Measurements from ENCODE around the gene HMGA1.
"Not testable (repeated sequence)": the region's sequence is repeated elsewhere in the genome, so short reads cannot be mapped to it uniquely, and the experiment has no call there.

The HMGA1 gene

DNA sequence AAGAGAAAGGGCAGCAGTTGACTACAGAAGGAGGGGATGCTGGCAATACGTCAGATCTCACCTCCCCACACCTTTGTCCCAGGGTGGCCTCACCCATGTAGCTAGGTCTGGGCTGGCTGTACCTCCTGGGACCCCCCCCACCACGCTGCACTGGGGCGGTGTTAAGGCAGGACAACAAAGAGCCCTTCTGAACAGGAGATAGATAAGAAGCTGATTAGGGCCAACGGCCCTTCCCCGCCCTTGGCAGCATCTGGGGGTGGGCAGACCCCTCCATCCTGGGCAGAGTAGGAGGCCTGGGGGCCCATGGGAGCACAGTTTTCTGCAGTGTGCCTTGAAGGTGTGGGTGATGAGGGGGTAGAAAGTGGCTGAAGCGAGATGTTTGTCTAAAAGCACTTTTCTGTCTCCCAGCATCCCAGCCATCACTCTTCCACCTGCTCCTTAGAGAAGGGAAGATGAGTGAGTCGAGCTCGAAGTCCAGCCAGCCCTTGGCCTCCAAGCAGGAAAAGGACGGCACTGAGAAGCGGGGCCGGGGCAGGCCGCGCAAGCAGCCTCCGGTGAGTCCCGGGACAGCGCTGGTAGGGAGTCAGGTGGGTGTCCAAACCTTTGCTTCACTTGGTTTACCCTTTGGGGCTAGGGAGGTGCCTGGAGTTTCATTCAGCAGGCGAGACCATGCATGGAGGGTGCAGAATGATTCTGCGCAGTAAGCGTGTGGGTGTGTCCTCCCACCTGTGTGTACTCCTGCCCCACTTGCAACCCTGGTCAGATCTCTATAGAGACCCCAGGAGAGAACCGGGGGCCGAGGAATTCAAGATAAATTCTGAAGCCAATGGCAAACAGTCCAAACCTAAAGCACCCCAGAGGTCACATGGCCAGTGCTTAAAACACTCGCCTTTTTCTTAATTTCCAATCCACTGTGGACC, 3.9 kb downstream of the HMGA1 start:
- no peak for DNase-seq (ENCODE audit: low read depth)

DNA sequence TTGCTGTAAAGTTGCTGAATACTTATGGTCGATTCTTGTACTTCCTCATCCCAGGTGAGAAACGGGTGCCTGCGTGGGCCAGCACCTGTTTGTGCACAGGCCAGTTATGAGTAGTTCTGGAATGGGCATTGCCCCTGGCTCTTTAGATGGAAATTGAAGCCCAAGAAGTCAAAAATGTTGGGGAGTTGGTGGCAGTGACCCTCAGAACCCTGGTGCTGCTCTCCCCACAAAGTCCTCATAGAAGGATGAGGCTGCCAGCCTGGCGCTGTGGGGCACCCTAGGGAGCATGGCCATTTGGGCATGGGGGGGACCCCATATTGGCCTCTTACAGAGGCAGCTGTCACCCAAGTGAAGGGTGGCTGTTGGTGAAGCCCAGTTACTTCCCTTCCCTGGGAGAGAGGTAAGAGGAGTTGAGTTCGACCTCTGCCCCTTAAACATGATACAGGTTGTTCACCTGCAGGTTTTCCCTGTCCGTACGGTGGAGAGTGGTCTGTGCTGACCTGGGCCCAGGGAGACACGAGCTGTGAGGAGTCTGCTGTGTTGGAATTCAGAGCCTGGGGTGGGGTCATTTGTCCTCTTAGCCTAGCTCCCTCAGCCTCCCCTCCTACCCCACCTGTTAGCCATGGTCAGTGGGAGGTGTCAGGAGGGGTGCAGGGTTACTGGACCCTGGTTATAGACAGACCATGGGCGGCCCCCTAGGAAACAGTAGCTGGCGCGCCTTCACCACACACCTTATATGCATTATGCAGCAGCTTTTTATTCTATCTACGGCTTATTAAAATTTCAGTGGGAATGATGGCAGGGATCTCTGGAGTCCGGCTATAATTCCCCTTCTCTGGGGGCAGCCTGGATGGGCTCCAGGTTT, 4.9 kb downstream of the HMGA1 start:
- no peak for DNase-seq (ENCODE audit: low read depth)

DNA sequence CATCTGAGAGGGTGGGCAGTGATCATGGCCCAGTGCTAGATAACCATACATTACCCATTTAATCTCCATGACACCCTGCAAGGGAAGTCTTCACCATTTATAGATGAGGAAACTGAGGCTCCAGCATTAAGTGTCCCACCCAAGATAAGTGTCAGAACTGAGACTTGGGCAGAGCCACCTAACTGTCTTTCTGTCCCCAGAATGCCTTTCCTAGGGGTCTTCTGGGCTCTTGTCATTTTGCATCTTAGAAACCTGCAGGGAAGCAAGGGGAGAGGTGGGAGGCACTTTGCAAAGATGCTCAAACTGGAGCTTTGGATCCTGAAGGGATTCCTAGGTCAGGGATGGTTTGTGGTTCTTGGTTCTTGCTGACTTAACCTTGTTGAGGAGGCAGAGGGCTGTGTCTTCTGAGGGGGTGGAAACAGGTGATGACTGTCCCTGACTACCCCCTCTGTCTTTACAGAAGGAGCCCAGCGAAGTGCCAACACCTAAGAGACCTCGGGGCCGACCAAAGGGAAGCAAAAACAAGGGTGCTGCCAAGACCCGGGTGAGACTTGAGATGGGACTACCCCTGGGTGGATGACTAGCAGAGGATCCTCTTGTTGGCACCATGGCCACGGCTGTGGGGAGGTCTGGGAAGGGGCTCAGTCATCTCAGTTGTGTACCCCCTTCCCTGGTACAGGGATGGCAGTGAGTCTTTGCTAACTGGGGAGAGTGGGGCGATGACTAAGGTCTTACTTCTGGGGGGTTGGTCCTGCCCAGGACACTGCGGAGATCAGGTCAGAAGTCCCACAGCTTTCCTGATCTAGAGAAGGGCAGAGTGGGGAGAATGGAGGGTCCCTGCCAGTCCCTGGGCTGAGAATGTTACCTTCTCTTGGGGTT, 5.8 kb downstream of the HMGA1 start:
- DNase-seq (ENCODE audit: low read depth) = no peak

DNA sequence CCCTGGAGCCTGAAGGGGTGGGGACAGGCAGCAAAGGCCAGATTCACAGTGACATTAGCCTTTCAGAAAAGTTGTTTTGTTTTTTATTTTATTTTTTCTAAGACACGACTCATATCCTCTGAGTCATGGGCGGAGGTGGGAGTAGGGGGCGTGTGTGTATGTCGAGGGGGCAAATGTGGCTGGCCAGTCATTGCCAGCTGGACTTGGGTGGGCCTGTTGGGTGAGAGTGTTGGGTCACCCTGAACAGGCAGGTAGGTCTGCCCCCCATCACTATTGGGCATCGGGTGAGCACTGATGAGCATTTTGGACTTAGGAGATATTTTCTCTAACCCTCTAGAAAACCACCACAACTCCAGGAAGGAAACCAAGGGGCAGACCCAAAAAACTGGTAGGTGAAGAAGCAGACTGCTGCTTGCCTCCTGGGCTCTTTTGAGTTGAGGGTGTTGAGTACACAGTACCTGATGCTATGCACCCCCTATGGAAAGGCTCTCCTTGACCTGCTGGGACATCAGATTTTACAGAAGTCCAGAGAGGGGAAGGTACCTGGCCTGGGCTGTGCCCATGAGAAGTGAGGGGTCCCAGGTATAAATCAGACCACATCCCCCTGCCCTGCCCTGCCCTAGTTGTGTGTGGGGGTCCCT, 6.6 kb downstream of the HMGA1 start:
- no peak for DNase-seq (ENCODE audit: low read depth)

DNA sequence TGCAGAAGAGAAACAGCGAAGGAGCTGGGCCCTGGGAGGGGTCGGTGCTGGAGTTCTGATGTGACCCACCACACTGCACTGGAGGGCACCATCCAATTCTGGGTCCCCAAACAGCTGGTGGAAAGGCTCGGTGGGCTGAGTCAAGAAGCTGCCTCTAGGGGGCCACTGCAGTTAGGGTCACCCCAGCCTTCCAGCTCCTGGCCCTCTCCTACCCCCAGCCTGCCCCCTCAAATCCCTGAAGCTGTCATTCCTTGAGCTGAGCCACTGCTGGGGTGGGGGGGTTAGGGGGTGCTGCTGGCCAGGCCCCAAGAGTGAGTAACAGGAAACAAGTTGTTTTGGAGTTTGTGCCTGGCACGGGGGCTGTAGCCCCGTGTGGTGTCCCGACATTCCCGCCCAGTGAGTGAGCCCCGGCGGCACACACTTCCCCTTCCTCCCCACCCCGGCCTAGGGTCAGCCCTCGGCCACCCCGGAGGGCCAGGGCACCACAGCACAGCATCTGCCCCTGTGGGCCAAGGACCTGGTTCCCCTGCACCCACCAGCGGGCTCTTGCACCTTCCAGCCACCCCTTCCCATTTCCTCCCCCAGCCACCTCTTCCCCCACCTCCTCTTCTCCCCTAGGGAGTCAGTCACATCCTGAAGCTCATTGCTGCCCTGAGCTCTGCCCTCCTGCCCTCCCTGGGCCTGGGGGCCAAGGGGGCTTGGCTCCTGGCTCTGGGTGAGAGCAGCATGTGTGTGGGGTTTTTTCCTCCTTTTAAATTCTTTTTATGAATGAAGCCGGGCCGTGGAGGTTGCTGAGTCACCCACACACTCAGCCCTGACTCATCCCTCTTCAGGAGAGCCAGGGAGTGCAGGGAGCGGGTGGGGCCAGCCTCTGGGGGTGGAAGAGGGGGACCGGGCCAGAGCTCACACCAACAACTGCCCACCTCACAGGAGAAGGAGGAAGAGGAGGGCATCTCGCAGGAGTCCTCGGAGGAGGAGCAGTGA, 7.5 kb downstream of the HMGA1 start:
- DNase-seq (ENCODE audit: low read depth) = peak; percentile 57

DNA sequence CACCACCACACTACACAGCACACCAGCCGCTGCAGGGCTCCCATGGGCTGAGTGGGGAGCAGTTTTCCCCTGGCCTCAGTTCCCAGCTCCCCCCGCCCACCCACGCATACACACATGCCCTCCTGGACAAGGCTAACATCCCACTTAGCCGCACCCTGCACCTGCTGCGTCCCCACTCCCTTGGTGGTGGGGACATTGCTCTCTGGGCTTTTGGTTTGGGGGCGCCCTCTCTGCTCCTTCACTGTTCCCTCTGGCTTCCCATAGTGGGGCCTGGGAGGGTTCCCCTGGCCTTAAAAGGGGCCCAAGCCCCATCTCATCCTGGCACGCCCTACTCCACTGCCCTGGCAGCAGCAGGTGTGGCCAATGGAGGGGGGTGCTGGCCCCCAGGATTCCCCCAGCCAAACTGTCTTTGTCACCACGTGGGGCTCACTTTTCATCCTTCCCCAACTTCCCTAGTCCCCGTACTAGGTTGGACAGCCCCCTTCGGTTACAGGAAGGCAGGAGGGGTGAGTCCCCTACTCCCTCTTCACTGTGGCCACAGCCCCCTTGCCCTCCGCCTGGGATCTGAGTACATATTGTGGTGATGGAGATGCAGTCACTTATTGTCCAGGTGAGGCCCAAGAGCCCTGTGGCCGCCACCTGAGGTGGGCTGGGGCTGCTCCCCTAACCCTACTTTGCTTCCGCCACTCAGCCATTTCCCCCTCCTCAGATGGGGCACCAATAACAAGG, 8.5 kb downstream of the HMGA1 start:
- not testable (repeated sequence) for DNase-seq (ENCODE audit: low read depth)

DNA sequence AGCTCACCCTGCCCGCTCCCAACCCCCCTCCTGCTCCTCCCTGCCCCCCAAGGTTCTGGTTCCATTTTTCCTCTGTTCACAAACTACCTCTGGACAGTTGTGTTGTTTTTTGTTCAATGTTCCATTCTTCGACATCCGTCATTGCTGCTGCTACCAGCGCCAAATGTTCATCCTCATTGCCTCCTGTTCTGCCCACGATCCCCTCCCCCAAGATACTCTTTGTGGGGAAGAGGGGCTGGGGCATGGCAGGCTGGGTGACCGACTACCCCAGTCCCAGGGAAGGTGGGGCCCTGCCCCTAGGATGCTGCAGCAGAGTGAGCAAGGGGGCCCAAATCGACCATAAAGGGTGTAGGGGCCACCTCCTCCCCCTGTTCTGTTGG, 9.1 kb downstream of the HMGA1 start:
- DNase-seq (ENCODE audit: low read depth) = not testable (repeated sequence)

DNA sequence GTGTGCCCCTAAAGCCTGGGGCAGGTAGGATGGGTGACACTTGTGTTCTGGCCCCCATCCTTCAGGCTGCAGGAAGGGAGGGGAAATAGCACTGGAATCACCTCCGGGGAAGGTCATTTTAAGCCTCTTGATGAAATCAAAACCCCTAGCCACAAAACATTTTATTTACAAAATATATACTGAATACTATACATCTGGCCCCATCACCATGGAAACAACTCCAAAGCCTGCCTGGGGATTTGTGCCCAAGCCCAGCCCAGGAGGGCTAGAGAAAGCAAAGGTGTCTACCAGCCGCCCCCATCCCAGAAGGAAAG, 9.5 kb downstream of the HMGA1 start:
- DNase-seq (ENCODE audit: low read depth) = no peak

DNA sequence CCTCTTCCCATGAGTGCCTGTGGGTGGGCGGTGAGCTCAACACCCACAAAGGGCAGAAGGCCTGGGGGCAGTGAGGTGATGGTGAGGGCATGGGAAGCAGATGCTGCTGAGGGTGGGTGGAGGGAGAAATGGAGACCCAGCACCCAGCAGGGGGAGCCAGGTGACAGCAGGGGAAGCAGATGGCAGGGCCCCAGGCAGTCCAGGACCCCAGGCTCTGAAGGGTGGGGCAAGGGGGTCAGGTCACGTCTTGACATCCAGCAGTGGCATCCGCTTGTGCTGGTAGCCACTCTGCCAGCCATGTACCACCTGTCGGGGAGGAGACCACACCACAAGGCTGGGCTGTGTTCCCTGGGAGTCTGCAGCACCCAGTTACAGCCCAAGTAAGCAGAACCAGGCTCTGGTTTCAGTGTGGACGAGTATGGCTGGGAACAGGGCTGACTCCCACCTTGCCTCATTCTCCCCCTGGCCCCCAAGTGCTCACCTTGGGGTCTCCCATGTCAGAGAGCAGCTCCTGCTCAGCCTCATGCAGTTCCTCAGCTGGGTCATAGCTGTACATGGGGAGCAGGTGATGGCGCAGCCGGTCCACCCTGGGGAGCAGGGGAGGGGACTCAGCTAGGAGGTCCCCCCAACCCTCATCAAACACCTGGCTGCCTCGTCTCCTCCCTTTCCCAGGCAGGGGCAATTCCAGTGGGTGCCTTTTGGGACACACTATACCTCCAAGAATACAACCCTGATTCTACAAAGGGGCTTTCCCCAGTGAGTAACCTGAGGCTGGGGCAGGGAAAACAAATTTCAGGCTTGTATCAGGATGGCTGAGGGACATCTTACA, 10.1 kb downstream of the HMGA1 start:
- DNase-seq (ENCODE audit: low read depth) = peak; percentile 60

DNA sequence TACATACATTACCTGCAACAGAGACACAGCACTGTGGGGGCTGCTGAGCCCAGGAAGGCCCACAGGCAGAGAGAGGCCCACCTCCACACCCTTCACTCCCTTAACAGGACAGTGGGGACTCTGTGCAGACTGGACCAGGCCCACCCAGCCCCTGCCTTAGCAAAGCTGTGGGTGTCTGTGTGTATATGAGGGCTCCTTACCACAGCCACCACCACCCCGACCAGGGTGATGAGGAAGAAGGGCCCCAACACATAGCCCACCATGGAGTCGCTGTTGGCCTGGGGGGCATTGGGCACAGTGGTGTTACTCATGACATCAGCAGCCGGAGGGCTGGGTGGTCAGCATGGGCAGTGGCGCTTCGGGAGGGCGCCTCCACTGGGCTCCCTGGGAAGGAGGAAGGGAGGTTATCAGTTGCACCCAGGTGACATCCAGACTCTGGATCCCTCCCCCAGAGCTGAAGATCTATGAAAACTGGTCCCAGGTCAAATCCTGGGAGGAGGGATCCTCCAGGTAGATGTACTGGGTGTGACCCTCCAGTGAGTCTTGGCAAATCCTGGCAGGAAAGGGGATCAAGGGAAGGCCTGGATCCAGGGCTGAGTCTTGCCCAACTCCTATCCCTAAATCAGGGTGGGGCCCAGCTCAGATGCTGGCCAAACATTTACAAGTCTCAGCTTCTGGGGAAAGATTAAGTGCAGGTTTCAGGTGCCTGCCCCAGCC, 11.0 kb downstream of the HMGA1 start:
- DNase-seq (ENCODE audit: low read depth) = no peak

DNA sequence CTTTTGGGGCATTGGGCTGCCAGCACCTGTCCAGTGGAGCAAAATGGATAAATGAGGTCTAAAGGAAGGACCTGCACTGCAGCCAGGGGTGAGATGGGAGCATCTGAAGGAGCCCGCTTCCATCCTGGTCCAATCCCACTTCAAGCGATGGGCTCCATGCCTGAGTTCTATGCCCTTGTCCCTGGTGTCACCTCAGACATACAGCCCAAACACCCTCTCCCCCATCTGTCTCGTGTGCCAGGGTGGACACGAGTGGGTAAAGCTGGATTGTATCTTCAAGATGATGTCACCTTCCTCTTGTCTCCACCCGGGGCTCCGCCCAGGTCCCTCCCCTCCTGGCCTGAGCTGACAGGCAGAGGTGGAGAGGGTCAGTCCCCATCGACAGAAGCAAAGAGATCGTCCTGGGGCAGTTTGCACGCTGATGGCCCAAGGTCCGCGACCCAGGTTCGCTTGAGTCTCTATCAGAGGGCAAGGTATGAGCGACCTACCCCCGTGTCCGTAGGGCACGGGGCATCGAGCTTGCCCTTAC, 11.6 kb downstream of the HMGA1 start:
- DNase-seq (ENCODE audit: low read depth) = no peak

DNA sequence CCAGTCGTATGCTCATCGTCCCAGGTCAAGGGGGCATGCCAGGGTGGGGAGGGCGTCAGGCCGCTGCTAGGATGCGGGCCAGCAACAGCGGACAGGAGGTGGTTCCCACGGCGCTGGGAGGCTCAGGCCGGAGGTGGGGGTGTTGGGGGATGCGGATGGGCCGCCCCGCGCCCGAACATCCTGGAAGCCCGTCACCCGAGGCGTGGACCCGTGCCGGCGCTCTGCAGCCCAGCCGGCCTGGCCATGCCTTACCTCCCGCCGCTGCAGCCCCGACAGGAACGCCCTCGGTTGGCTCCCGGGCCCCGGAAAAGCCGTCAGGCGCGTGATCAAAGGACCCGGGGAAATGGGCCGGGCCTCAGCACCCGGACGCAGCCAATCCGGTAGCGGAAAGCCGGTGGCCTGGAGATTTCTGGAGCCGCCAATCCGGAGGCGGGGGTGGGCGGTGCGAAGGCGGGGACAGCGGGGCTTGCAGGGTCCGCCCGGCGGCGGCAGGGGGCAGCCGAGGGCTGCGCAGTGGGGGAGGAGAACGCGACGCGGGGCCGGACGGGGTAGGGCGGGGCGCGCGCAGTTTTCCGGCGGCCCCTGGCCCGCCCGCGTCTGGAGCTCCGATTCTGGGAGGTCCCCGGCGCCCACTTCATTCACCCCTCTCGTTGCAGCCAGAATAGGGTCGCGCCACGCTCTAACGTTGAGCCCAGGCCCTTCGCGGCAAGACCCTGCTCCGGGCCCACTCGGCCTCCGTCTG, 12.2 kb downstream of the HMGA1 start, which contains the start of gene SMIM29:
TSS of gene SMIM29 (minus strand) at position 280 of the 742 bp plus-strand sequence. CDS start 1,215 bp downstream, outside the sequence.
- peak; percentile 98 for DNase-seq (ENCODE audit: low read depth)

DNA sequence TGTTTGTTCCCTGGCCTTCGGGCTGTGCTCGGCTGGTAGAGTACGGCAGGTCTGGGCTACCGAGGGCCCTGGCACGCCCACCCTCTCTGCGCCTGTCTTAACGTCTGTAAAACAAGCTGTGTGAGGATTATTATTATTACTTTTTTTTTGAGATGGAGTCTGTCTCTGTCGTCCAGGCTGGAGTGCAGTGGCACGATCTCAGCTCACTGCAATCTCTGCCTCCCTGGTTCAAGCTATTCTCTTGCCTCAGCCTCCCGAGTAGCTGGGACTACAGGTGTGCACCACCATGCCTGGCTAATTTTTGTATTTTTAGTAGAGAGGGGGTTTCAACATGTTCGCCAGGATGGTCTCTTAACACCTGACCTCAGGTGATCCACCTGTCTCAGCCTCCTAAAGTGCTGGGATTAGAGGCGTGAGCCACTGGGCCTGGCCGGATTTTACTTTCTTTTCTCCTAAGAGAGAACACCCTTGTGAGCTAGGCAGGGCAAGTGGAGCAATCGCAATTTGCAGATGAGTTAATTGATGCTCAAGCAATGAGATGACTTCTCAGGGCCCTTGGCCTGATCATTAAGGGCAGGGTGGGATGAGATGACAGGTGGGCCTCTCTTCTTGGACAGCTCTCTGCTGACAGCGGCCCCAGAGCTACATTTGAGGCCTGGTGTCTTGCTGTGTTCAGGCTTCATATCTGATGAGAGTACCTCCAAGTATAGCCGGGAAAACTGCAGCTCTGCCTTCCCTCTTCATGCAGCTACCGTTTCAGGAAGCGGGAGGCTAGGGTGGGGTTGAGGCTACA, 13.0 kb downstream of the HMGA1 start:
- no peak for DNase-seq (ENCODE audit: low read depth)

DNA sequence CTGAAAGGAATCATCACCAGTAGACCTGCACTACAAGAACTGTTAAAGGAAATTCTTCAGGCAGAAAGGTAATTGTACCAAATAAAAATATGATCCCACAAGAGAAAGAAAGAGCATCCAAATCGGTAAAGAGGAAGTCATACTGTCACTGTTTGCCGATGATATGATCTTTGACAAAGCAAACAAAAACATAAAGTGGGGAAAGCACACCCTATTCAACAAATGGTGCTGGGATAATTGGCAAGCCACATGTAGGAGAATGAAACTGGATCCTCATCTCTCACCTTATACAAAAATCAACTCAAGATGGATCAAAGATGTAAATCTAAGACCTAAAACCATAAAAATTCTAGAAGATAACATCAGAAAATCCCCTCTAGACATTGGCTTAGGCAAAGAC, 15.7 kb downstream of the HMGA1 start:
- DNase-seq (ENCODE audit: low read depth) = not testable (repeated sequence)

DNA sequence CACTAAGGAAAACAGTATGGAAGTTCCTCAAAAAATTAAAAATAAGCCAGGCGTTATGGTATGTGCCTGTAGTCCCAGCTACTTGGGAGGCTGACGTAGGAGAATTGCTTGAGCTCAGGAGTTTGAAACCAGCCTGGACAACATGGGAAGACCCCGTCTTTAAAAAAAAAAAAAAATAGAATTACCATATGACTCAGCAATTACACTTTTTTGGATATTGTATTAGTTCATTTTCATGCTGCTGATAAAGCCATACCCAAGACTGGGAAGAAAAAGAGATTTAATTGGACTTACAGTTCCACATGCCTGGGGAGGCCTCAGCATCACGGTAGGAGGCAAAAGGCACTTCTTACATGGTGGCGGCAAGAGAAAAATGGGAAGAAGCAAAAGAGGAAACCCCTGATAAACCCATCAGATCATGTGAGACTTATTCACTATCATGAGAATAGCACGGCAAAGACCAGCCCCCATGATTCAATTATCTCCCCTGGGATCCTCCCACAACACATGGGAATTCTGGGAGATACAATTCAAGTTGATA, 22.9 kb downstream of the HMGA1 start:
- no peak for DNase-seq (ENCODE audit: low read depth)
